ENCODE data around the gene TREML1.
A peak's percentile ranks its signal among the peaks of the same experiment; 100 is the strongest.
"Not testable (repeated sequence)": the region's sequence is repeated elsewhere in the genome, so short reads cannot be mapped to it uniquely, and the experiment has no call there.

Gene TREML1

GRCh38 chr6:41153992-41154625 lies at the start of gene TREML1:
TSS of gene TREML1 (minus strand) at chr6:41154347. CDS start at chr6:41154288, 59 bp downstream.
- DNase-seq (ENCODE audit: low spot score): no peak

GRCh38 chr6:41201764-41202173 lies 47.6 kb upstream of the TREML1 start:
- peak; percentile 64 for DNase-seq (ENCODE audit: low spot score)

- peak; percentile 67 for DNase-seq (ENCODE audit: low spot score)
Observed at GRCh38 chr6:41200901-41201763, 47.0 kb upstream of the TREML1 start, which contains the start of gene TREML2. TSS of gene TREML2 (minus strand) at chr6:41201149. CDS start at chr6:41201008, 141 bp downstream.

- peak; percentile 63 for DNase-seq (ENCODE audit: low spot score)
Observed at GRCh38 chr6:41200296-41200900, 46.3 kb upstream of the TREML1 start.

- peak; percentile 59 for DNase-seq (ENCODE audit: low spot score)
Observed at GRCh38 chr6:41199552-41200246, 45.6 kb upstream of the TREML1 start.

- DNase-seq (ENCODE audit: low spot score): no peak
Observed at GRCh38 chr6:41197234-41197633, 43.1 kb upstream of the TREML1 start.

GRCh38 chr6:41194386-41194785 lies 40.2 kb upstream of the TREML1 start:
- no peak for DNase-seq (ENCODE audit: low spot score)

- DNase-seq (ENCODE audit: low spot score): no peak
Observed at GRCh38 chr6:41193884-41194283, 39.7 kb upstream of the TREML1 start.

- DNase-seq (ENCODE audit: low spot score): no peak
Observed at GRCh38 chr6:41193171-41193734, 39.1 kb upstream of the TREML1 start.

- peak; percentile 24 for DNase-seq (ENCODE audit: low spot score)
Observed at GRCh38 chr6:41191569-41191968, 37.4 kb upstream of the TREML1 start.

- no peak for DNase-seq (ENCODE audit: low spot score)
Observed at GRCh38 chr6:41190791-41191190, 36.6 kb upstream of the TREML1 start.

- DNase-seq (ENCODE audit: low spot score): no peak
Observed at GRCh38 chr6:41189967-41190366, 35.8 kb upstream of the TREML1 start.

GRCh38 chr6:41189046-41189445 lies 34.9 kb upstream of the TREML1 start:
- not testable (repeated sequence) for DNase-seq (ENCODE audit: low spot score)

GRCh38 chr6:41187924-41188886 lies 34.1 kb upstream of the TREML1 start:
- DNase-seq (ENCODE audit: low spot score): no peak

GRCh38 chr6:41186031-41186562 lies 31.9 kb upstream of the TREML1 start:
- DNase-seq (ENCODE audit: low spot score): no peak

GRCh38 chr6:41184761-41185160 lies 30.6 kb upstream of the TREML1 start:
- no peak for DNase-seq (ENCODE audit: low spot score)

GRCh38 chr6:41182069-41183034 lies 28.2 kb upstream of the TREML1 start:
- peak; percentile 60 for DNase-seq (ENCODE audit: low spot score)

GRCh38 chr6:41181566-41181965 lies 27.4 kb upstream of the TREML1 start:
- no peak for DNase-seq (ENCODE audit: low spot score)

GRCh38 chr6:41179163-41179562 lies 25.0 kb upstream of the TREML1 start:
- no peak for DNase-seq (ENCODE audit: low spot score)

Measured in hematopoietic multipotent progenitor cell treated with erythropoietin and hydrocortisone succinate and interleukin-3 and kit ligand, for 17 days (in vitro differentiated cells).